GM21717 (cell line): ENCODE data around the gene KIF16B.

Experiments
- ATAC-seq: cut with Tn5 transposase; IDR thresholded peaks from one replicate; pipeline ENCODE4 v1.9.1; 2021; ENCODE audit warnings: mild to moderate bottlenecking, moderate library complexity; ENCODE audit not compliant: unreplicated experiment

Gene KIF16B

DNA sequence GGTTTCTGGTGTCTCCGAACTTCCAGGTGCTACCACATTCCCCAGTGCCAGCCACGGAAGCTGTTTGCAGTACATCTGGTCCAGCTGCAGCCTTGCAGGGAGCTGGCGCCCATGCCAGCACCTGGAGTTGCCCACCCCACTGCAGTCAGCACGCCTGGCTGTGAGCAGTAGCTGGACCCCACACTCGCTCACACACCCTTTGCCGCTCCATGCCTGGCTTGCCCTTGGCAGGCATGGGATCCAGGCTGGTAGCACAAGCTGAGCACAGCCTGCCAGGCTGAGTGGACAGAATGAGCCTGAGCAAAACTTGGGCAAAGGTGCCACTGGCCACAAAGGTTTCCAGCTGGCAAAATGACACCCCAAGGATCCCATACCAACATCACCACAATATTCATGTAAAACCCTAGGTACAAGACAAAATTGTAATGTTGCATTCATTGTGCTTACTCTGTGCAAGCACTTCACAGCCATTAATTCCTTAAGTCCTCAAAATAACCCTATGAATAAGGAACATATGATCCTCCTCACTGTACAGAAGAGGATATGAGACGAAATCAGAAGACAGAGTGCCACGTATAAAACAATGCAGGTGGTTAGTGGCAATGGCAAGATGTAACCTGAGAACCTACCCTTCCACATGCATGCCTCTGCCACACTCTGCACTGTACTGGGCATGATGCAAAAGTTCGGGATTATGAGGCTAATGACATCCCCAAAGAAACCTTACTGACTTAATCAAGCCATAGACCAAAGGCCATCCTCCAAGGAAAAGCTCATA lies 18.3 kb downstream of the KIF16B start:
- no peak for ATAC-seq

DNA sequence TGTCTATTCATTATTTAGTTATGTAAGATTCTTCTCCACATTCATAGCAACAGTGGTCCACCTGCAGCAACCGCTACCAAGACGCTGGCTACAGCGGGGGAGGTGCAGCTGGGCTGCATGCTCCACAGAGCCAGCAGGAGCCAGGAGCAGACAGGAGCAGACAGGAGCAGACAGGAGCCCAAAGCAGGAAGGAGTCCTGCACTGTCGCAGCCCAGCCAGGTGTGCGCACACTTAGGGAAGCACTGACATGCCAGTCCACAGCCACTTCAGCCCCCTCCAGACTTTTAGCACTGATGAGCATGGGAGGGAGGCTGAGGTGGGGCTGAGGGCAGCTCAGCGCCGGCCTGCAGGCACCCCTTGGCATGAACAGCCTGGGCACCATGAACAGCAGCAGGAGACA lies 19.6 kb downstream of the KIF16B start:
- no peak for ATAC-seq

DNA sequence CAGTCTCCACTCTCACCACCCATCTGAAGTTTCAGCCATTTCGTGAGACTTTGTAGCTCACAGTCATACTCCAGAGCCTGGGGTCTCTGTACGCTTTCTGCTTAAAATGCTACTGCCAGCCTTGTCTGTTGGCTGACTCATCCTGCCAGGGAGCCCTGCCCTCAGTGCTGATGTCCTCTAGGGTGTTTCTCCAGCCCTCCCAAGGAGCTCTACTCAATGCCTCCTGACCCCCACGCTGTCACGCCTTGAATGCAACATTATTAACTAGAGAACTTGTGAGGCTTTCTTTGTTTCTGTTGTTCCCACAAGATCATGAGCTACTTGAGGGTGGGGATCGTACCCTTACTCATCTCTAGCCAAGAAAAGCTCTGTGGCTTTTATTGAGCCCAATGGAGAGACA lies 20.1 kb downstream of the KIF16B start:
- ATAC-seq = no peak

DNA sequence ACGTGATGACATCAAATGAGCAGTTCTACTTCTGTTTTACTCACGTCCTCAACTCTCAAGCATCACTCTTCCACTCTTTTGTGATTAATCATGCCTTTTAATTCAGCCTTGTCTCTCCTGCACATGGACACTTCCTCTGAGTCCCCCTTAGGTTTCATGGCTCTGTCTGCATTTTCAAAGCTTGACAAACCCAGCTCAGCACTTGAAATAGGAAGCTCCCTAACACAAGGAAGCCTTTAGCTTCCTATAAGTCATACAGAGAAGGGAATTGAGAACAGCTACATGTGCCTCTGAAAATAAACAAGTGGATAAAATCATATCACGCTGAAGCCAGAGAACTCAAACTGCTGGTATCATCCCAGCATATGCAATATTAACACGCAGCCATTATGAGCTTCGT lies 21.2 kb downstream of the KIF16B start:
- no peak for ATAC-seq

DNA sequence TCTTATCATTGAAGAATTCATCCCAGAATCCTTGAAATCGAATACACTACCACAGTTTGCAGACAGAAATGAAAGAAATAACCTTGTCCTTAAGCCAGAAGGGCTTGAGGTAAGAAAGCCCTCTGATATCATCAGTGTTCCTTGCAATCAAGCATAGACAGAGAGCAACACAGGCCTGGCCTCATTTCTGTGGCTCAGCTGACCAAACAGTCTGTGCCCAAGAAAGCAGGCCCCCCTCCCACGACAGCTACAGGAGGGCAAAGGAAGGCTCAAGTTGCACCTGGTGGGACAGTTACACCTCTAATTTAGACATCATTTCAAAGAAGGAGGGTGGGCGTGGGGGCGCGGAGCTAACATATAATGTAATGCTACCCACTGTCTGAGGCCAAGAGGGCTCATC lies 21.6 kb downstream of the KIF16B start:
- no peak for ATAC-seq

DNA sequence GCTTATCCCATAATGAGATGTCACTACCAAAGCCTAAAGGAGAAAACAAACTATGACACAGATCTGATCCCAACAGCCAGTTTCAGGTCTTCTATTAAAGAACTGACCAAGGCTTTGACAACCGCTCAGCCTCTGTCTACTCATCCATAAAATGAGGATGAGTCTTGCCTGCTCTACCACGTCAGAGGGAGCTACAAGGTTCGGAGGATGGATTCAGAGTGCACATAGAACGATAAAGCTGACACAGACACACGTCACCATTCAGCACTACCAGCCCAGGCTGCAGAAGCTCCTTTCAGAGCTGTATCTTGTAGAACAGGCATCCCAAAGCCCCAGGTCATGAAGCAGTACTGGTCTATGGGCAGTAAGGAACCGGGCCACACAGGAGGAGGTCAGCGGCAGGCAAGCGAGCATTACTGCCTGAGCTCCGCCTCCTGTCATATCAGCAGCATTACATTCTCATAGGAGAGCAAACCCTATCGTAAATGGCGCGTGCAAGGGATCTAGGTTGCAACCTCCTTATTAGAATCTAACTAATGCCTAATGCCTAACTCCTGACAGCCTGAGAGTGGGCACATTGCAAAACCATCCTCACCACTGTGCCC lies 25.1 kb downstream of the KIF16B start:
- ATAC-seq = no peak

DNA sequence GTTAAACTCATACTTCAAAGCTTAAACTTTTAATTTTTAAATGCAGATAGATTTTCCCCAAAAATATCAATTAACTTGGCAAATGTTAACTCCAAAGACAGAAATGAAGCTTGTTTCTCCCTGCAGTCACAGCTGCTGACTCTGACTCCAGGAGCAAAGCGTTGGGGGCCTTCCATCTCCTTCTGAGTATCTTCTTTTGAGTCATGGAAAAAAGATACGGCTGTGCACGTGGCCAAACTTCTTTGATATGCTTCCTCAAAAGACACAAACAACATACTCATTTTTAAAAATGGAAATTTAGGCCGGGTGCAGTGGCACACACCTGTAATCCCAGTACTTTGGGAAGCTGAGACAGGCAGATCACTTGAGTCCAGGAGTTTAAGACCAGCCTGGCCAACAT lies 28.3 kb downstream of the KIF16B start:
- no peak for ATAC-seq

DNA sequence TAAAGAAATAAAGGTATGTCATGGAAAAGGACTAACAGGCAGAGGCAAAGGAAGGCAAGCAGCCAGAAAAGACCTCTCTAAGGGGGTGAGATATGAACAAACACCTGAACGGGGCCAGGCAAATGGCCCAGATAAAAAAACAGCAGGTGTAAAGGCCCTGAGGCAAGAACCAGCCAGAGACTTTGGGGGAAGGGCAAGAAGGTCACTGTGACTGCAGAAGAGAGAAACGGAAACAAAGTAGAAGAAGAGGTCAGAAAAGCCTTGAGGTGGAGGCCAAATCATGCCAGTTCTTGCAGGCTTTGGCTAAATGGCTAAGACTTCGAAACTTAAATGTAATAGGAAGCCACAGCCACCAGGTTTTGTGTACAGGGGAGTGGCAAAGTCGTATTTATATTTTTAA lies 30.8 kb downstream of the KIF16B start:
- no peak for ATAC-seq

DNA sequence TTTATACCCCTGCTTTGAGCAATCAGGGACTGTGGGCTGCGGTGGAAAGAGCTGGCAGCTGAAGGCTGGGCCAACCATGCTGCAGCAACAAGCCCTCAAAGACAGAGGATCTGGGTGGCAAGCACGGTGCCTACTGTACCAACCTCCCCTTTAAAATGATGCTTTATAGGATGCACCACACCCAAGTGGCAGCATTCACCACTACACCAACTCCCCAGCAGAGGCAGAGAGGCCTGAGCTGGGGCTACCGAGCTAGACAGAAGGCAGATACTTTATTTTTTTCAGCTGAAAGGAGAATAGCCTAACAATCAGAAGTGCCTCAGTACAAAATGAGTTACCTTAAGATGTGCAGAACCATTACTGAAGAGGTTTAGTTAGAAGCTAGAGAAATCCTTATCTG lies 31.4 kb downstream of the KIF16B start:
- ATAC-seq = no peak

DNA sequence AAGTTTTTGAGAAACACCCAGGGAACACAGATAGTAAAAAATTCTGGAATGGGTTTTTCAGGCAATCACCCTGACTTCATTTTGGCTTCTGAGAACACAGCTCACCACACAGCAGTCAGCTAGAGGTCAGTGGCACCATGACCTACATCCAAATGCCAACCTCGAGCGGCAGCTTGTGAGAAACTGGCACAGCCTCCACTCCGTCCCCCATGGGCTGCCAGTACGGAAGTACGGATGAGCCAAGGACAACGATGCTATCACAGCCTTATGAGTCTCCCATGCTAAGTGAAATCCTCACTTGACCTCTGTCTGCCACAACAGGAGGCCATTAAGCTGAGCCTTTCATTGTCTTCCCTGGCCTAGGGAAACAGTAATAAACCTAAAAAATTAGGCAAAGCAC lies 32.0 kb downstream of the KIF16B start:
- no peak for ATAC-seq

DNA sequence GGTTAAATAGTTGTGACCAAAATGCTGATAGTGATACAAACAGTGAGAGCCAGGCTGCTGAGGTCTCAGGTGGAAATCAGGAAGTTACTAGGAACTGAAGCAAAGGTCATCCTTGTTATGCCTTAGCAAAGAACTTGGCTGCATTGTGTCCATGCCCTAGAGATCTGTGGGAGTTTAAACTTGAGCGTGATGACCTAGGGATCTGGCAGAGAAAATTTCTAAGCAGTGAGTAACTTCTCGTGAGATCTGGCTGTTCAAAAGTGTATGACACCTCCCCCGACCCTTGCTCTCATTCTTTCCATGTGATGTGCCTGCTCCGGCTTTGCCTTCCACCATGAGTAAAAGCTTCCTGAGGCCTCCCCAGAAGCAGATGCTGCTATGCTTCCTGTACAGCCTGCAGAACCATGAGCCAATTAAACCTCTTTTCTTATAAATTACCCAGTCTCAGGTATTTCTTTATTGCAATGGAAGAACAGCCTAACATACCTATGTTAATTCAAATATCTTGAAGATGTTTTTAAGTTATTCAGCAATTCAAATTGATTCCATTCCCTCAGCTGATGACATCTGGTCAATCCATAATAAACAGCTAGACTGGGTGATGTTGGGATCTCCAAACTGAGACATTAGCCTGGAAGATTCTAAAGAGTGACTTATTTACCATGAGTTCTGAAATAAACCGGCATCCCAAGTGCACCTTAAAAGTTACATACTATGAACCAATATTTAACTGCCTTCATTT lies 33.8 kb downstream of the KIF16B start:
- ATAC-seq = no peak

DNA sequence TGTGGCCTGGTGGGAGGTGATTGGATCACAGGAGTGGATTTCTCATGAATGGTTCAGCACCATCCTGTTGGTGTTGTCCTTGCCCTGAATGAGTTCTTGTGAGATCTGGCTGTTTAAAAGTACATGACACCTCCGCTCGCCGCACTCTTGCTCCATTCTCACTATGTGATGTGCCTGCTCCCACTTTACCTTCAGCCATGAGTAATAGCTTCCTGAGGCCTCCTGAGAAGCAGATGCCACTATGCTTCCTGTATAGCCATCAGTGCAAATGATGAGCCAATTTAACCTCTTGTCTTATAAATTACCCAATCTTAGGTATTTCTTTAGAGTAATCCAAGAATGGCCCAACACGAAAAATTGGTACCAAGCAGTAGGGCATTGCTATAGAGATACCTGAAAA lies 34.5 kb downstream of the KIF16B start:
- no peak for ATAC-seq

DNA sequence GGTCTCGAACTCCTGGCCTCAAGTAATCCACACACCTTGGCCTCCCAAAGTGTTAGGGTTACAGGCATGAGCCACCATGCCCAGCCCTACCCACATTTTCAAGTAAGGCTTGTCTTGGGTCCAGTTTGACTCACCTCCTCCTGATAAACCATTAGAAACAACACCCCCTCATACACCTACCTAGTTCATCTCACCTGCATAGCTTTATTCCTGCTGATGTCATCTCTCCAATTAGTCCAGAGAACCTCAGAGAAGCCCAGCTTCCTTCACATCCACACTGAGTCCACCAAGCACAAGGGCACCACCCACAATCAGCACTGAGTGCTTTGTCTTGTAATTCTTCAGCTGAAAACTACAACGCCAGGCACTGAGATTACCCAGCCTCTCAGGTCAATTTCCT lies 35.3 kb downstream of the KIF16B start:
- no peak for ATAC-seq

DNA sequence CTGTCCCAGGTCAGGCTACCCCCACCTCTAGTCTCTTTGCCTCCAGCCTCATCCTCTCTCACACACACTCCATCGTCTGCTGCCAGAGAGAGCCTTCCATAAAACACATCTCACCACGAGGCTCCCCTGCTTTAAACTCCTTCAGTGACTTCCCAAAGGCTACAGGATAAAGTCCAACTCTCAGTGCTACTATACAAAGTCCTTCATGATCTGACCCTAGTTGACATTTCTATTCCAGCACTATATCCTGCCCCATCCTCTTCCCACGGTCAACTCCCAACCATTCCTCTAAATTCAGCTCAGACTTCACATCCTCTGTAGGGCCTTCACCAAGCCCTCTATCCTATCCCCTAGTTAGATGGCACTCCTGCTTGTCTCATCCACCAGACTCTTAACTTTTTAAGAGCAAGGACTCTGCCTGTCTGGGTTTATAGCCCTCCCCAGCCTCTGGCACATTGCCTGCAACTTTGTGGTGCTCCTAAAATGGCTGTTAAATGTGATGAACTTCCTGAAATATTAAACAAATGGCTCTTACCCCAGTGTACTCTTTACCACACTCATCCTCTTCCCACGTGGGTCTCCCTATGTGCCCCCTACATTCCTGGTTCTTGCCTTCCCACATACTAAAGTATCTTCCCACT lies 36.1 kb downstream of the KIF16B start:
- ATAC-seq = no peak

DNA sequence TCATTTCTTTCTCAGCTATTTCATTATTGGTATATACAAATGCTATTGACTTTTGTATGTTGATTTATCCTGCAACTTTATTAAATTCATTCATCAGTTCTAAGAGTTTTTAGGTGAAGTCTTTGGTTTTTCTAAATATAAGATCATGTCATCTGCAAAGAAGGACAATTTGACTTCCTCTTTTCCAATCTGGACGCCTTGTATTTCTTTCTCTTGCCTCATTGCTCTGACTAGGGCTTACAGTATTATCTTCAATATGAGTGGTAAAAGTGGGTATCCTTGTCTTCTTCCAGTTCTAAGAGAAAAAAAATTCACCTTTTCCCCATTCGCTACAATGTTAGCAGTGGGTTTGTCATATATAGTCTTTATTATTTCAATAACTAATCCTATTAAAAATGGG lies 38.0 kb downstream of the KIF16B start:
- ATAC-seq = no peak

DNA sequence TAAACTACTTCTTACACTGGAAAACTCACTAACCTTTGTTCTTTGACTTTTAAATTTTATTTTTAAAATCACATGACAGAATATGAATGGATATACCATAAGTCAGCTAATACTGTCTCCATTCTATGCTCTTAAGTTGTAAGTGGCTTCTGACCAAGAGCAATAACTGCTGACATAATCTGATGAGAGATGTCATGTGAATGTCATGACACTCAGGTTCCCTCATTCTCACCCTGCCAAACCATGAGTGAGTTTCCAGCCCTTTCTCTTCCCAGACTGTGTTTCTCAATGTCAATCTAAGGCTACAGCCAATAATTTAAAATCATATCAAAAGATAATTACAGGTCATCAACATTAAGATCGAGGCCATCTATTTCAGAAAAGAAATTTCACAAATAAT lies 39.7 kb downstream of the KIF16B start:
- ATAC-seq = no peak

DNA sequence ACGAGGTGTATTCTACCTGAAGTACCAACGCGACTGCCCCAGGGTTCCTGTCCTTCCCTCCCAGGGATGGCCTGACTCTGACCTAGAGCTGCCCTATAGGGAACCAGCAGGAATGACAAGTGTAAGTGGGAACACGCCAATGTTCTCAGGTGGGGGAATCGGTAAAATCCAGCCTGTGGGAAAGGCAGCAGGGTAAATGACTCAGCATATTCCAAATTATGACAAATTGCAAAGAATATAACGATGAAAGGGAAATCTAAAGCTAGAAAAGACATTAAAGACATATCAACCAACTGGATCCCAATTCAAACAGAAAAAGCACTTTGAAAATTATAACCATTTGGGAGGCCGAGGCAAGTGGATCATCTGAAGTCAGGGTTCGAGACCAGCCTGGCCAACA lies 41.8 kb downstream of the KIF16B start:
- ATAC-seq = no peak

DNA sequence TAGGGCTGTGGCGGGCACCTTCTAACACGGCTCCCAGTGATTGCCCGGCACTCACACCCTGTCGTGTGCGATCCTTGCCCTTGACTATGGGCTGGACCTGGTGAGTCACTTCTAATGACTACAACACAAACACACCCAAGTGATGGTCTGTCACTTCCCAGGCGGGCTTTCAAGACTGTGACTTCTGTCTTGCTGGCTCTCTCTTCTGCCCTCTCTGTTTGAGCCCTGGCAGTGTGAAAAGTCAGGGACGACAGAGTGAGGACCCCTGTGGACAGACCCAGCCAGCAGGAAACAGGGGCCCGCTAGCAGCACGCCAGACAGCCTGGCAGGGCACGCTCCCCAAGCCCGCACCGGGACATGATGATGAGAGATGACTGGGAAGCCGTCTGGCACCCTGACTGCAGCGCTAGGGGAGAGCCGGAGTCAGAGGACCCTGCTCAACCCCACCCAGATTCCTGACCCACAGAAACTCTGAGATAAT lies 43.0 kb downstream of the KIF16B start:
- ATAC-seq = no peak

DNA sequence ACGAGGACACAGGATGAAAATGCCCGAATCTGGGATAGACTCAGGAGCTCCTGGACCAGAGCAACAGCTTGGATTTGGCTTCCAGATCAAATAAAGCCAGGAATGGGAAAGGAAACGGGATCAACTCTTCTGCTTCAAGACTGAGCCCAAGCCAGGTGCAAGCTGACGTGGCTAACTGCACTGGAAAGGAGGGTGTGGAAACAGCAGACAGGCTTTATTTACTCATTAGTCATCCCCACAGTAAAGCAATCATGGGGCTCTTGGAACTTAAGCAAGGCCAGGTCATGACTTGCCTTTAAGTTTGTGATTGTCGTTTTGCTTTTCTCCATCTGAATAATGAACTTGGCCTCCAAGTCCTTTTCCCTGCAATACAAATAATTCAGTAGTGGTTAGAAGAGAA lies 45.2 kb downstream of the KIF16B start:
- ATAC-seq = no peak

DNA sequence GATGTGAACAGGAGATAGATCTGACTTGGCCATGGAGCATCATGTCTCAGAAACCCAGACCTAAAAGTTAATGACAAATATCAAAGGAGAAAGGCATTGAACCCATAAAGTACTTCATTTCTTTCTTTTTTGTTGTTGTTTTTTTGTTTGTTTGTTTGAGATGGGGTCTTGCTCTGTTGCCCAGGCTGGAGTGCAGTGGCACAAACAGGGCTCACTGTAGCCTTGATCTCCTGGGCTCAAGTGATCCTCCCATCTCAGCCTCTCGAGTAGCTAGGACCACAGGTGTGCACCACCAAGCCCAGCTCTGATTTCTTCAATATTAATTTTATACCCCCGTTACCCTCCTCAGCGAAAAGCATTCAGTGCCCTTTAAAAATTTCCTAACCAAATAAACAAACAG lies 45.8 kb downstream of the KIF16B start:
- ATAC-seq = no peak
